Measurements from ENCODE around the gene HAUS6.
"Not testable (repeated sequence)": the region's sequence is repeated elsewhere in the genome, so short reads cannot be mapped to it uniquely, and the experiment has no call there.

The HAUS6 gene

DNA sequence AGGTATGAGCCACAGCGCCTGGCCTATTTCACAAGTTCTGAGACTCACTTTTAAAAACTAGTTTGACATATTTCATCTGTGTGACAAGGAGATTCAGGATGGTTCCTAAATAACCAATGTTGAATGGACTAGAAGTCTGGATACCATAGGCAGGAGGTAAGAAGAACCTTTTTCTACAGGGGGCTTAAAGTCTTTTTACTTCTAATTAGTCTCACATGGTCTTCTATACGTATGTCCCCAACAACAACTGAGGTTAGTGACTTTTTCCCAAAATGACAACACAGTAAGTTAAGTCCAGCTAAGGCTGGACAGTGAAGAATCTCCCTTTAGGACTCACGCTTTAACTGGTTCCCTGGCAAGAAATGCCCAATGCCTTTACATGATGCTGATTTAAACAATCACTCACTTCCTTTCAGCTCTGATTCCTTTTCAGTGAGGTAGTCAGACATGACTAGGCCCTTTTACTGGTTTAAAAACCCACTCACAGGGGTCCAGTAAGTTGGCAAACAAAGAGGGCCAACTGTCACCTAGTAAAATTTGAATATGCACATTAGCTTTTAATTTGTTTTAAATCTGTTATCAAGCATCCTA is 12.1 kb upstream of the HAUS6 start:
- no peak for DNase-seq

- DNase-seq = no peak
Observed at GRCh38 chr9:19113964-19114679, 11.4 kb upstream of the HAUS6 start.

- DNase-seq = not testable (repeated sequence)
Observed at GRCh38 chr9:19113064-19113611, 10.4 kb upstream of the HAUS6 start.

DNA sequence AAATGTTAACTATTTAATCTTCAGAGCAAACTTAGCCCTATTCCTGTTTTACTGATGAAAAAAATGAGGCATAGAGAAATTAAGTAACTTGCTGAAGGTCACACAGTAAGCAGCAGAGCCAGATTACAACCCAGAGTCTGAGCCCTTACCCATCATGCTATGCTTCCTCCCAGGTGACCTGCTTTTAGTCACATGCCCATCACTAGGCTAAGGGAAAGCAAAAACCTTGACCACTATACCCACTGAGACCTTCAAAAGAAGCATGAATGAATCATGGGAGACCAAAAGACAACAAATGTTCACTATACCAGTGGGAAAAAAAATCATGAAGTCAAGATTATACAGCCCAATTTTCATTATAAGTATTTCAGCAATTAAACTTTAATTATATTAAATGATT is 5.3 kb upstream of the HAUS6 start:
- no peak for DNase-seq

DNA sequence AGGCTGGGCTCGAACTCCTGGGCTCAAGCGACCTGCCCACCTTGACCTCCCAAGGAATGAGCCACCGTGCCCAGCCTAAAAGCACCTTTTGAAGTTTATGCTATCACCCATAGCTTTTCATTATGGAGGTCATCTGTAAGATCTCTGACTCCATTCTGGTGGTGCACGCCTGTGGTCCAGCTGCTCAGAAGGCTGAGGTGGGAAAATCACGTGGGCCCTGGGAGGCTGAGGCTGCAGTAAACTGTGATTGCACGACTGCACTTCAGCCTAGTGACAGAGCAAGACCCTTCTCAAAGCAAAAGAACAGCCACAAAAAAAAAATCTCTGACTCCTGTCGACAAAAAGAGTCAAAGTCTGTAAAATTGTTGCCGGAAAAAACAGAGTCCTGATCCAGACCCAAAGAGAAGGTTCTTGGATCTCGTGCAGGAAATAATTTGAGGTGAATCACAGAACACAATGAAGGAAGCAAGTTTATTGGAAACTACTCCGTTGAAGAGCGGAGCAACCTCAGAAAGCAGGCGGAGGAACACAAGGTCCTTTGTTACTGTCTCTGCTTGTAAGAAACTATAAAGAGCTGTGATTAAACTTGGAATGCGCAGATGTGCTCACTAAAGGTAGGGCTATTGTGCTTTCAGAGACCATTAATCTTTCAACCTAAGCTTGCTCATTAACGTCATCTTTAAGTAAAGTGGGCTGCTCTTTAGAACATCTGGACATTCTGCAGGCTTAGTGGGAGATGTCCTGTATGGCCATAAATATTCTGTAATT is 2.0 kb upstream of the HAUS6 start:
- DNase-seq = peak; percentile 80

DNA sequence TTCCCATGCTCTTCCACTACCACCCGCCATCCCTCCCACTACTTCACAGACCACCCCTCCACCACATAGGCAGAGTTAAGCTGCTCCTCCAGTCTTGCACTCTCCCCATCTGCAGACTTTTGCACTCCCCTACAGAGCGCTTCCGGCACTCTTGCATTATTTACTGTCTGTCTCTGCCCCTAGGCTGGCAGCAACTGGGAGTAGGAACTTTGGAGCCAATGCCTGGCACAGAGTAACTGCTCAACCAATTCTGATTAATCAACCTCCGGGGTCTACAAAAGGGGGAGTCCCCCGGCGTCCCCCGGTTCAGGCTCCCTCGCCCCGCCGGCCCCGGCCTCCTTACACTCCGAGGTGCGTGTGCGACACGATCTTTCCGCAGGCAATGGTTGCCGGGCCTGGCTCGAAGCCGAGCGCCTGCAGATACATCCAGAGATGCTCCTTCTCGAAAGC is 498 bp downstream of the HAUS6 start:
- no peak for DNase-seq

- DNase-seq = no peak
Observed at GRCh38 chr9:19101203-19101602, 1.5 kb downstream of the HAUS6 start.

GRCh38 chr9:19097431-19097830 is 5.3 kb downstream of the HAUS6 start:
- not testable (repeated sequence) for DNase-seq

DNA sequence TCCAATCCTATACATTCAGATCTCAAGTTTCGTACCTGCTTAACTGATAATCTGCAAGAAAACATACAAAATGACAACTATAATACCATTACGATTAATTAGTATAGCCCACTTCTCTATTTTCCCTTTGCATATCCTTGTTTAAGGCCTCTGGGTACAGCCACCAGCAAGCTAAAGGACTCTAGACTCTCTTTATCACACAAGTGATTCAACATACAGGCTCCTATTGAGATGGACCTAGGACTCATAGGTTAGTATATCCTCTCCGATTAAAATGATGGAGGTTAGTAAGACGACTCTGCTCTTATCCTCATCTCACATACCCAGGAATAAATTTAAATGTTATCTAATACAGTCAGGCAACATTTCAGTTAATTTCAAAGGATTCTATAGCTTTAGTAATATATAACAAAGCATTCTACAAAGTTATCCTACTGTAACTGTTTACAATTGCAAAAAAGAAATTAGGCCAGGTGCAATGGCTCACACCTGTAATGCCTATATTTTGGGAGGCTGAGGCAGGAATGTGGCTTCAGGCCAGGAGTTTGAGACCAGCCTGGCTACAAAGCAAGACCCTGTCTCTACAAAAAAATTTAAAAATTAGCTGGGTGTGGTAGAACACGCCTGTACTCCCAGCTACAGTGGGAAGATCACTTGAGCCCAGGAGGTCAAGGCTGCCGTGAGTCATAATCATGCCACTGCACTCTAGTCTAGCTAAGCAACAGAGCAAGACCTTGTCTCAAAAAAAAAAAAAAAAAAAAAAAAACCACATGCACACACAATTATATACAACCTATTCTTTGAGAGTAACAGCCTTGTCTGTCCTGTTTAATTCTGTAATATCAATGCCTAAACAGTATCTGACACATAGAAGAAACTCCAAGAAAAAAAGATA is 15.4 kb downstream of the HAUS6 start:
- no peak for DNase-seq

GRCh38 chr9:19085295-19085694 is 17.4 kb downstream of the HAUS6 start:
- no peak for DNase-seq

- no peak for DNase-seq
Observed at GRCh38 chr9:19074836-19075235, 27.9 kb downstream of the HAUS6 start.

- DNase-seq = no peak
Observed at GRCh38 chr9:19074229-19074628, 28.5 kb downstream of the HAUS6 start.

- DNase-seq = no peak
Observed at GRCh38 chr9:19057033-19057432, 45.7 kb downstream of the HAUS6 start.

- no peak for DNase-seq
Observed at GRCh38 chr9:19050637-19051591, 51.8 kb downstream of the HAUS6 start.

DNA sequence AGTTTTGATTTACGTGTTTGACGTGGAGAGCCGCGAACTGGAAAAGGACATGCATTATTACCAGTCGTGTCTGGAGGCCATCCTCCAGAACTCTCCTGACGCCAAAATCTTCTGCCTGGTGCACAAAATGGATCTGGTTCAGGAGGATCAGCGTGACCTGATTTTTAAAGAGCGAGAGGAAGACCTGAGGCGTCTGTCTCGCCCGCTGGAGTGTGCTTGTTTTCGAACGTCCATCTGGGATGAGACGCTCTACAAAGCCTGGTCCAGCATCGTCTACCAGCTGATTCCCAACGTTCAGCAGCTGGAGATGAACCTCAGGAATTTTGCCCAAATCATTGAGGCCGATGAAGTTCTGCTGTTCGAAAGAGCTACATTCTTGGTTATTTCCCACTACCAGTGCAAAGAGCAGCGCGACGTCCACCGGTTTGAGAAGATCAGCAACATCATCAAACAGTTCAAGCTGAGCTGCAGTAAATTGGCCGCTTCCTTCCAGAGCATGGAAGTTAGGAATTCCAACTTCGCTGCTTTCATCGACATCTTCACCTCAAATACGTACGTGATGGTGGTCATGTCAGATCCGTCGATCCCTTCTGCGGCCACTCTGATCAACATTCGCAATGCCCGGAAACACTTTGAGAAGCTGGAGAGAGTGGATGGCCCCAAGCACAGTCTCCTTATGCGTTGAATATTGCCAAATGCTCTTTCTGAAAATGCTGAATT is 52.6 kb downstream of the HAUS6 start:
- DNase-seq = no peak

- peak; percentile 84 for DNase-seq
Observed at GRCh38 chr9:19048966-19049916, 53.5 kb downstream of the HAUS6 start, which contains the start of gene RRAGA. Gene RRAGA, plus strand, starts transcription at chr9:19049427. Its CDS starts 233 bp downstream, at chr9:19049660.

GRCh38 chr9:19036611-19037010 is 66.1 kb downstream of the HAUS6 start:
- DNase-seq = no peak

GRCh38 chr9:19033015-19033414 is 69.7 kb downstream of the HAUS6 start, which contains the start of gene SAXO1:
Gene SAXO1, minus strand, starts transcription at chr9:19033209. Its CDS starts 301 bp downstream, at chr9:19032908.
- DNase-seq = no peak

GRCh38 chr9:19032406-19032805 is 70.3 kb downstream of the HAUS6 start:
- no peak for DNase-seq

Data from NCI-H524 treated with DMSO at 0.1 percent for 48 hours (cell line).